Subcutaneous preadipocyte (primary cell): Measurements from ENCODE around the gene CALCB. TPM values are rescaled to one million over a fixed set of nuclear protein-coding genes. Genes with fewer than 3 reads are reported as not detected.

Experiments
- total RNA-seq: library from RNA; depleted of rRNA; stranded (reverse); fragments of >200 nt; gene quantifications from 2 replicates; pipeline ENCODE4 v1.2.3, GENCODE V29; 2012

CALCB gene, protein sequence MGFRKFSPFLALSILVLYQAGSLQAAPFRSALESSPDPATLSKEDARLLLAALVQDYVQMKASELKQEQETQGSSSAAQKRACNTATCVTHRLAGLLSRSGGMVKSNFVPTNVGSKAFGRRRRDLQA
- not detected in 2 replicates for total RNA-seq

DNA sequence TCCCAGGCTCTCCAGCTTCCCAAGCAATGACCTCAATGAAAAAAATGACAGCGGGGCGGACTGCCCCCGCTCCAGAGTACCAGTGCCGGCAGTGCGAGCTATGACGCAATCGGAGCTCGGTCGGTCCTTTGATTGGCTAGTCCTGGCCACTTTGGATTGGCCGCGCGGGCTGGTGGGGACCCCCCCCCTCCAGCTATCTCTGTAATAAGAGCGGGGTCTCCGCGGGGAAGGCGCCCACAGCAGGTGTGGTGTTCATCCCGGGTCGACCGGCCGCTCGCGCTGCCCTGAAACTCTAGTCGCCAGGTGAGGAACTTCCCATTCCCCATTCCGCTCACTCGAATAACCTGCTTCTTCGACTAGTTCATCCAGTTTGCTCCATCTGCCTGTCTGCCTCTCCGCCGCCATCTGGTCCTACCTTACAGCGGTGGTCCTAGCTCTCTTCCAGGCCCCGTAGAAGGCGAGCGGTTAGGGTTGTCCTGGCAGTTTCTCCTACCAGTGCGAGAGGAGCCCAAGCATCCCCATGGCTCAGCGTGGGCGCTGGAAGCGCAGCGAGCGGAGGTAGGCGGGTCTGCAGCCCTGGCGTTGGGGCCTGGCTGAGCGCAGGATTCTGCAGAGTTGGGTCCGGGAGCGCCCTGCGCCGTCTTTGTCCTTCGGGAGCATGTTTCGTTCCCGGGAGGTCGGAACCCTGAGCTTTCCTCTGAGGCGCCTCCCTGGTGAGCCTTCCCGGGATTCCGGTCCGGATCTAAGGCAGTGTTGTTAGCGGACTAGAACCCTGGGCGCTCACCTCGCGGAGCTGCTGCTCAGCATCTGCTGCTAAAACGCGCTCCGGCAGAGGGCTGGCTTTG, at the start of gene CALCB:
TSS of gene CALCB (plus strand) at position 233 of the 845 bp plus-strand sequence. CDS start 1,126 bp downstream, outside the sequence.

DNA sequence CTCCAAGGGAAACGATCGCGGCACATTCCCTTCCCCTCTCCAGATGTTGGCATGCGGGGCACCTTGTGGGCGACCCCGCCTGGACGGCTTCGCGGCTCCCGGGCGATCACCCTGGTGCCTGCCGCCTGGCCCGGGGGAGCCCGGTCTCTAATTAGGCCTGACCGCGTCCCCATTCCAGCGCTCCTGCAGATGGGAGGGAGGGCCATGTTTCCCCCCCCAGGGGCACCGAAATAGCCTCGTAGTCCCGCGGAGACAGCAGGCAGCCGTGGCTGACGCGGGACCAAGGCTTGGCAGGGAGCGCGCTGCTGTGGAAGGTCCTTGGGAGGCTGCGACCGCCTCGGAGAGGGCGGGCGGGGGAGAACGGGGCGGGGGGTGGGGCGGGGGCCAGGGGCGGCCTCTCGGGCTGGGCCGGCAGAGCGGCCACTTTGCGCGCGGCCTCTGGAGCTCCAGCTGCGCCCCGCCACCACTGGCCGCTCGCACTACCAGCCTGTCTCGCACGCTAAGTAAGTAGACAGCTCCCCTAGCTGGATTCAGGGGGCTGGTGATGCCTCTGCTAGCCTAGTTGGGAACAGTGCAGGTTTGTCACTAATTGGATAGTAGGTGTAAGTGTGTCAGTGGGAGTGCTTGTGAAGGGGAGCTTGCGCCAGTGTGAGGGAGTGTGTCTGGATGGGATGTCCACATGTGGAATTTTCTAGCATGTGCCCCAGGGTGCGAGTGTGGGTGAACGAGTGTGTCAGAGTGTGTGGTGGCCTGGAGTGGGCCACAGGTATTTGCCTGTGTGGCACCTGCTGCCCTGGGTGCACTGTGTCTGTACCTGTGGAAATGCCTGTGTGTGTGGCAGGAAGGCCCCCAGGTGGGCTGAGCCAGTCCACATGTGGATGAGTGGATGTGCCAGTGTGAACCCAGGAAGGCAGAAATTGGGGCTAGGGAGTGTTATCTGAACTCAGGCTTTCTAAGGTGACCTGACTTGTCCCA, 41.4 kb downstream of the CALCB start, which contains the start of gene INSC:
TSS of gene INSC (plus strand) at position 423 of the 975 bp plus-strand sequence. CDS start 34,252 bp downstream, outside the sequence.

Other genes with a start within 250 kb of the CALCB start
- gene CYP2R1, start 181.4 kb upstream of the CALCB start, total RNA-seq: 6.8 and 7.0 TPM in 2 replicates
- not detected in 2 replicates for gene CALCA, start 101.2 kb upstream of the CALCB start, total RNA-seq
- 6.2 and 12.7 TPM in 2 replicates for gene INSC, start 41.3 kb downstream of the CALCB start, total RNA-seq